Subcutaneous adipose tissue (tissue), 4 donors: ENCODE data around the gene RWDD2A. TPM values are rescaled to one million over a fixed set of nuclear protein-coding genes. Genes with fewer than 3 reads are reported as not detected.

Experiments
- CTCF ChIP-seq: fragments of 450-650 bp; IDR thresholded peaks from one replicate; pipeline ENCODE4 v1.5.1; 2016; ENCODE audit warnings: low read depth, mild to moderate bottlenecking, control low read depth, antibody characterized with exemption, moderate library complexity
- total RNA-seq, 4 donors: library from RNA; depleted of rRNA; stranded (reverse); fragments of >200 nt; gene quantifications; one replicate each; pipeline ENCODE4 v1.1.0, GENCODE V29; 2016

The RWDD2A gene
- total RNA-seq, result 1 to 10 TPM; 3.5 to 6.4 (median 4.7) TPM

GRCh38 chr6:83192871-83193746 is at the start of gene RWDD2A, which contains the start of gene PGM3:
Gene RWDD2A (plus strand): TSS chr6:83193357. CDS start chr6:83194452, 1,095 bp downstream.
Gene PGM3 (minus strand): TSS chr6:83193265. CDS start chr6:83191012, 2,253 bp downstream.
- TF ChIP-seq CTCF, result no peak

GRCh38 chr6:83151114-83151513 is 42.0 kb upstream of the RWDD2A start:
- TF ChIP-seq CTCF, result no peak

- no peak for TF ChIP-seq CTCF
These were observed 40.2 kb upstream of the RWDD2A start for GRCh38 chr6:83152913-83153312.

DNA sequence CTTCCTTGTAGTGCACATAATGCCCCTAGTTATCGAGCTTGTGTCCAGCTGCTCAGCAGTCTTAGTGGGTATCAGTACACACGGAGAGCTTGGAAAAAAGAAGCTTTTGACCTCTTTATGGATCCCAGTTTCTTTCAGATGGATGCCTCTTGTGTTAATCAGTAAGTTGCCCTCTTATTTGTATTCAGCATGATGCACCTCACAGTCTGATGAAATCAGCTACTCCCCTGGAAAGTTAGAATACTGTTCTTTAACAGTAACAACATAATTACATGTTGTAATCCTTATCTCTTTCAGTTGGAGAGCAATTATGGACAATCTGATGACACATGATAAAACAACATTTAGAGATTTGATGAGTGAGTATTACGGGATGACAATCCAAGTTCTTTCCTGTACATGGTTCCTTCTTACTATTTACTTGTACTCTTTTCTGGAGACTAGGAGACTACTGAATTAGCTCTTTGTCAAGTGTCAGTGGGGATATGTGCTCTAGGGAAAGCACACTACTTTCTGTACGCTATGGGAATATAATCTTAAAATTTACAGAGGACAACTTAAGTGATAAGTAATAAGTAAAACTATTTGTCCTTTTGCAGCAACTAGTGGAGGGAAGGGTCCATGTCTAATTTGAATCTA is 39.2 kb upstream of the RWDD2A start:
- no peak for TF ChIP-seq CTCF

GRCh38 chr6:83155794-83156193 is 37.4 kb upstream of the RWDD2A start:
- TF ChIP-seq CTCF, result no peak

GRCh38 chr6:83160167-83160566 is 33.0 kb upstream of the RWDD2A start:
- TF ChIP-seq CTCF, result no peak

DNA sequence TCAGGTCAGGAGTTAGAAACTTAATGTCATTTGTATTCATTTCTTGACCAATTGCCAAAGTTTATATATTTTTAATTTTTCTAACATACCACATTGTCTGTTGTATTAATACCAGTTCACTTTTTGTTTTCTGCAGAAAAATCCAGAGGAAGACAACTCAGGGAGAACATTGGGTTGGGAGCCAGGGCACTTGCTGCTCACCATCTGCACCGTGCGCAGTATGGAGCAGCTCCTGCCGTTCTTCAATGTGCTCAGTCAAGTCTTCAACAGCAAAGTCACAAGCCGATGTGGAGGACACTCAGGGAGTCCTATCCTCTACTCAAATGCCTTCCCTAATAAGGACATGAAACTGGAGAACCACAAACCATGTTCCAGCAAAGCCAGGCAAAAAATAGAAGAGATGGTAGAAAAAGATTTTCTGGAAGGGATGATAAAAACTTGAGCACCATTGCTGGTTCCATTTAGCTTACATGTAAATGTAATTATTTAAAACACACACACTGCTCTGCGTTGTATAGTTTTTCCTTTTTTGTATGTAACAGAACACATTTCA is 25.4 kb upstream of the RWDD2A start:
- TF ChIP-seq CTCF, result no peak
